ENCODE data around the gene THBD. TPM values are rescaled to one million over a fixed set of nuclear protein-coding genes. Genes with fewer than 3 reads are reported as not detected.

Gene THBD
- total RNA-seq, 1 experiment from 2014 or later, result 0.26 TPM

DNA sequence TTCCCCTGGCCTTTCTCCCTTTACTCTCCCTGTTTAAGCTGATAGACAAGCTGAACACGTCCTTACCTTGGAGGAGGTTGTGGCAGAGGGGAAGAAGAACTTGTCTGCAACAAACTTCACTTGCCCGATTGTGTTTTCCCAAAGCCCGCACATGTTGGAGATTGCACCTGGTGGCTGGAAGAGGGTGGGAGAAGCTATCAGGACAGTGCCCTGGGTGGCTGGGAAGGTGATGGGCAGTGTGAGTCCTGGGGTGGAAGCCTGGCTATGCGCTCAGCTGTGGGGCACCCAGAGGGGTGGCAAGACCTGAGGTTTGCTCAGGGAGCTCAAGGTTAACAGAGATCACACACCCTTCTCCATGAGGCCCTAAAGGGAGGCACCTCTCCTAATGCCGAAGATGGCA, 39.4 kb downstream of the THBD start:
- POLR2A ChIA-PET, result no interaction called here

DNA sequence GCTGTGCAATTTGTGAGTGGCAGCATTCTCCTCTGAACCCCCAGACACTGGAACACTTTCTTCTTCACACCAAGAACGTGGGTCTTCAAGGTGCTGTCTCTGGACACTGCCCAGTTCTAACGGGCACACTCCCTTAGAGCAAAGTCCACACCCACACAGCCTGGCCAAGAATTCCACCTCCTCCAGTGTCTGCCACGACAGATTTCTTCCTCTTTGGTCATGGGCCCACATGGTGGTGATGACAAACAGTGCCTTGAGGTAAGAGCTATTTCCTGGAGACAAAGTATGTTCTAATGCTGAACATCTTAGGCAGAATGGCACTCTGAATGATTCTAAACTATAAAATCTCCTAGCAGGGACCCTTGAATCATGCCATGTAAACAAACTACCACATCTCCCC, 39.8 kb downstream of the THBD start:
- ATAC-seq (no peak), DNase-seq (ENCODE audit: low read depth, low spot score) (no peak)
- no peak overlapping the region for H3K4me3 ChIP-seq (ENCODE audit: low read depth in 2 of 2, low read length in 2 of 2)
- H3K9me3 ChIP-seq (ENCODE audit: control insufficient read depth, insufficient read depth, low read depth, low read length), result no peaks in the 10 kb centered on the region
- no peaks in the 10 kb centered on the region for H3K36me3 ChIP-seq (ENCODE audit: control insufficient read depth, insufficient read depth, low read length)
- in situ Hi-C loops (cut with HindIII; ENCODE audit: low pct_unique_long_range_greater_than_20kb, low sequenced_read_pairs), result no loop called here
- TF ChIP-seq, protein P1, sequence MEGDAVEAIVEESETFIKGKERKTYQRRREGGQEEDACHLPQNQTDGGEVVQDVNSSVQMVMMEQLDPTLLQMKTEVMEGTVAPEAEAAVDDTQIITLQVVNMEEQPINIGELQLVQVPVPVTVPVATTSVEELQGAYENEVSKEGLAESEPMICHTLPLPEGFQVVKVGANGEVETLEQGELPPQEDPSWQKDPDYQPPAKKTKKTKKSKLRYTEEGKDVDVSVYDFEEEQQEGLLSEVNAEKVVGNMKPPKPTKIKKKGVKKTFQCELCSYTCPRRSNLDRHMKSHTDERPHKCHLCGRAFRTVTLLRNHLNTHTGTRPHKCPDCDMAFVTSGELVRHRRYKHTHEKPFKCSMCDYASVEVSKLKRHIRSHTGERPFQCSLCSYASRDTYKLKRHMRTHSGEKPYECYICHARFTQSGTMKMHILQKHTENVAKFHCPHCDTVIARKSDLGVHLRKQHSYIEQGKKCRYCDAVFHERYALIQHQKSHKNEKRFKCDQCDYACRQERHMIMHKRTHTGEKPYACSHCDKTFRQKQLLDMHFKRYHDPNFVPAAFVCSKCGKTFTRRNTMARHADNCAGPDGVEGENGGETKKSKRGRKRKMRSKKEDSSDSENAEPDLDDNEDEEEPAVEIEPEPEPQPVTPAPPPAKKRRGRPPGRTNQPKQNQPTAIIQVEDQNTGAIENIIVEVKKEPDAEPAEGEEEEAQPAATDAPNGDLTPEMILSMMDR (IDR thresholded peaks at IDR 0.05), result no peak
- TF ChIP-seq POLR2AphosphoS5 (IDR thresholded peaks at IDR 0.05; ENCODE audit: low read depth, low read length) (no peak), SIN3A (IDR thresholded peaks at IDR 0.05; ENCODE audit: borderline replicate concordance, insufficient read depth, low read depth, low read length) (no peak), TCF7L2 (IDR thresholded peaks at IDR 0.05; ENCODE audit: low read depth, low read length) (no peak)
- no TSS peak for BruUV-seq (replicated peaks)
- CTCF ChIA-PET, result no interaction called here
- H3K4me1 ChIP-seq (ENCODE audit: control insufficient read depth, insufficient read depth, low read length), result no peaks in the 10 kb centered on the region
- POLR2A ChIA-PET, result no interaction called here
- no peak overlapping the region for H3K27ac ChIP-seq (ENCODE audit: low read length)
- intact Hi-C loops (cut with micrococcal nuclease; ENCODE audit: unreplicated experiment), result no loop called here
- no peaks in the 10 kb centered on the region for H3K27me3 ChIP-seq (ENCODE audit: control insufficient read depth, insufficient read depth, low read length)

More for the DNA sequence above, 39.4 kb downstream of the THBD start:
- Histone ChIP-seq H3K4me1 (ENCODE audit: control insufficient read depth, insufficient read depth, low read length) (no peaks in the 10 kb centered on the region), H3K27ac (ENCODE audit: low read length) (no peak overlapping the region), H3K9me3 (ENCODE audit: control insufficient read depth, insufficient read depth, low read depth, low read length) (no peaks in the 10 kb centered on the region), H3K36me3 (ENCODE audit: control insufficient read depth, insufficient read depth, low read length) (no peaks in the 10 kb centered on the region), H3K27me3 (ENCODE audit: control insufficient read depth, insufficient read depth, low read length) (no peaks in the 10 kb centered on the region), H3K4me3 (ENCODE audit: low read depth in 2 of 2, low read length in 2 of 2) (no peak overlapping the region)
- TF ChIP-seq, protein P2, sequence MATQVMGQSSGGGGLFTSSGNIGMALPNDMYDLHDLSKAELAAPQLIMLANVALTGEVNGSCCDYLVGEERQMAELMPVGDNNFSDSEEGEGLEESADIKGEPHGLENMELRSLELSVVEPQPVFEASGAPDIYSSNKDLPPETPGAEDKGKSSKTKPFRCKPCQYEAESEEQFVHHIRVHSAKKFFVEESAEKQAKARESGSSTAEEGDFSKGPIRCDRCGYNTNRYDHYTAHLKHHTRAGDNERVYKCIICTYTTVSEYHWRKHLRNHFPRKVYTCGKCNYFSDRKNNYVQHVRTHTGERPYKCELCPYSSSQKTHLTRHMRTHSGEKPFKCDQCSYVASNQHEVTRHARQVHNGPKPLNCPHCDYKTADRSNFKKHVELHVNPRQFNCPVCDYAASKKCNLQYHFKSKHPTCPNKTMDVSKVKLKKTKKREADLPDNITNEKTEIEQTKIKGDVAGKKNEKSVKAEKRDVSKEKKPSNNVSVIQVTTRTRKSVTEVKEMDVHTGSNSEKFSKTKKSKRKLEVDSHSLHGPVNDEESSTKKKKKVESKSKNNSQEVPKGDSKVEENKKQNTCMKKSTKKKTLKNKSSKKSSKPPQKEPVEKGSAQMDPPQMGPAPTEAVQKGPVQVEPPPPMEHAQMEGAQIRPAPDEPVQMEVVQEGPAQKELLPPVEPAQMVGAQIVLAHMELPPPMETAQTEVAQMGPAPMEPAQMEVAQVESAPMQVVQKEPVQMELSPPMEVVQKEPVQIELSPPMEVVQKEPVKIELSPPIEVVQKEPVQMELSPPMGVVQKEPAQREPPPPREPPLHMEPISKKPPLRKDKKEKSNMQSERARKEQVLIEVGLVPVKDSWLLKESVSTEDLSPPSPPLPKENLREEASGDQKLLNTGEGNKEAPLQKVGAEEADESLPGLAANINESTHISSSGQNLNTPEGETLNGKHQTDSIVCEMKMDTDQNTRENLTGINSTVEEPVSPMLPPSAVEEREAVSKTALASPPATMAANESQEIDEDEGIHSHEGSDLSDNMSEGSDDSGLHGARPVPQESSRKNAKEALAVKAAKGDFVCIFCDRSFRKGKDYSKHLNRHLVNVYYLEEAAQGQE (IDR thresholded peaks at IDR 0.05; ENCODE audit: insufficient read depth in 1 of 2, low read depth in 2 of 2, low read length in 1 of 2), result no peak
- in situ Hi-C loops (cut with HindIII; ENCODE audit: low pct_unique_long_range_greater_than_20kb, low sequenced_read_pairs), result no loop called here
- BruUV-seq (replicated peaks), result no TSS peak
- DNase-seq (ENCODE audit: low read depth, low spot score) (no peak), ATAC-seq (no peak)
- CTCF ChIA-PET, result no interaction called here
- intact Hi-C loops (cut with micrococcal nuclease; ENCODE audit: unreplicated experiment), result no loop called here

DNA sequence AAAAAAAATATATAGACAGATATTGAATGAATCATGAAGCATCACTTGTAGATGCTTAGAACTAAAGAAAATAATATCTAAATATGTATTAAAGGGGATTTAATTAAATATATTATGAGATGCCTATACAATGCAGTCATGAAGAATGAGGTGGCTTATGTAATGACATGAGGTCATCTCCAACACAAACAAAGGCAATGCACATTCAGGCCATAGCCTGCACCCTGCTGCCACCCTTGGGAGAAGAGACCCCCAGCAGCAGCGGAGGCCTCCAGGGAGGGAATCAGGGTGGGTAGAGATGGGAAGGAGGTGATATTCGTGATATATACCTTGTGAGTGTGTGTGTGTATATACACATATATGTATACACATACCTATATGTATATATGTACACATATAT, 40.8 kb downstream of the THBD start:
- POLR2A ChIA-PET, result no interaction called here
- ATAC-seq (no peak), DNase-seq (ENCODE audit: low read depth, low spot score) (no peak)
- intact Hi-C loops (cut with micrococcal nuclease; ENCODE audit: unreplicated experiment) (no loop called here), in situ Hi-C loops (cut with HindIII; ENCODE audit: low pct_unique_long_range_greater_than_20kb, low sequenced_read_pairs) (no loop called here)
- BruUV-seq (replicated peaks), result no TSS peak
- Histone ChIP-seq H3K4me1 (ENCODE audit: control insufficient read depth, insufficient read depth, low read length) (no peaks in the 10 kb centered on the region), H3K9me3 (ENCODE audit: control insufficient read depth, insufficient read depth, low read depth, low read length) (no peaks in the 10 kb centered on the region), H3K4me3 (ENCODE audit: low read depth in 2 of 2, low read length in 2 of 2) (no peak overlapping the region), H3K27me3 (ENCODE audit: control insufficient read depth, insufficient read depth, low read length) (no peaks in the 10 kb centered on the region), H3K36me3 (ENCODE audit: control insufficient read depth, insufficient read depth, low read length) (no peaks in the 10 kb centered on the region), H3K27ac (ENCODE audit: low read length) (no peak overlapping the region)
- CTCF ChIA-PET, result no interaction called here
- TF ChIP-seq POLR2AphosphoS5 (IDR thresholded peaks at IDR 0.05; ENCODE audit: low read depth, low read length), result no peak
